D721Med (cell line): ENCODE measurements around the gene NOL3.

Experiments used
- DNase-seq: peaks from one replicate; pipeline ENCODE4 v3.0.0; 2011; ENCODE audit warnings: low spot score; ENCODE audit not compliant: insufficient read length
- FAIRE-seq: peaks from 2 replicates; lab custom pipeline; 2011; peaks lifted over from hg19 to GRCh38; lab: Jason Lieb, UNC
- TF ChIP-seq, protein P1 (sequence below): IDR thresholded peaks from 2 replicates; pipeline ENCODE4 v1.5.1; 2012; ENCODE audit warnings: mild to moderate bottlenecking, control low read depth; ENCODE audit not compliant: insufficient read depth; ENCODE audit errors: missing control alignments

NOL3 gene

DNA sequence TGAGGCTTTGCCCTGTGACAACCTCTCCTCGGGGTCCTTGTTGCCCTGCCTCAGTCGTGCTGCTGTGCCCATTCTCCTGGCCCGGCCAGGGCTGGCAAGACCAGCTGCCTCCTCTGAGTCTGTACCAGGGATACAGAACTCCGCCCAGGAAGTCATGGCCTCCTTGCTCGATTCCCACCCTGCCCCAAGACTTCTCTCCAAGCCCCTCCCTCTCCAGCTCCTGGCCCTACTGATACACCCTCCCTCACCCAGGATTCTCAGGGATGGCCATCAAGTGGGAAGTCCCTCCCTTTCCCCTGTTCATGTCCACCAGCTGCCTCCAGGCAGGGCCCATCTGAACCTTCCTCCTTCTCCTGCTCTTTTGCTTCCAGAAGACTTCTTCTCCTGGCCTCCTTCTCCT lies 45.4 kb downstream of the NOL3 start:
- DNase-seq (no peak), FAIRE-seq (no peak)
- TF ChIP-seq, protein P1, sequence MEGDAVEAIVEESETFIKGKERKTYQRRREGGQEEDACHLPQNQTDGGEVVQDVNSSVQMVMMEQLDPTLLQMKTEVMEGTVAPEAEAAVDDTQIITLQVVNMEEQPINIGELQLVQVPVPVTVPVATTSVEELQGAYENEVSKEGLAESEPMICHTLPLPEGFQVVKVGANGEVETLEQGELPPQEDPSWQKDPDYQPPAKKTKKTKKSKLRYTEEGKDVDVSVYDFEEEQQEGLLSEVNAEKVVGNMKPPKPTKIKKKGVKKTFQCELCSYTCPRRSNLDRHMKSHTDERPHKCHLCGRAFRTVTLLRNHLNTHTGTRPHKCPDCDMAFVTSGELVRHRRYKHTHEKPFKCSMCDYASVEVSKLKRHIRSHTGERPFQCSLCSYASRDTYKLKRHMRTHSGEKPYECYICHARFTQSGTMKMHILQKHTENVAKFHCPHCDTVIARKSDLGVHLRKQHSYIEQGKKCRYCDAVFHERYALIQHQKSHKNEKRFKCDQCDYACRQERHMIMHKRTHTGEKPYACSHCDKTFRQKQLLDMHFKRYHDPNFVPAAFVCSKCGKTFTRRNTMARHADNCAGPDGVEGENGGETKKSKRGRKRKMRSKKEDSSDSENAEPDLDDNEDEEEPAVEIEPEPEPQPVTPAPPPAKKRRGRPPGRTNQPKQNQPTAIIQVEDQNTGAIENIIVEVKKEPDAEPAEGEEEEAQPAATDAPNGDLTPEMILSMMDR = no peak

DNA sequence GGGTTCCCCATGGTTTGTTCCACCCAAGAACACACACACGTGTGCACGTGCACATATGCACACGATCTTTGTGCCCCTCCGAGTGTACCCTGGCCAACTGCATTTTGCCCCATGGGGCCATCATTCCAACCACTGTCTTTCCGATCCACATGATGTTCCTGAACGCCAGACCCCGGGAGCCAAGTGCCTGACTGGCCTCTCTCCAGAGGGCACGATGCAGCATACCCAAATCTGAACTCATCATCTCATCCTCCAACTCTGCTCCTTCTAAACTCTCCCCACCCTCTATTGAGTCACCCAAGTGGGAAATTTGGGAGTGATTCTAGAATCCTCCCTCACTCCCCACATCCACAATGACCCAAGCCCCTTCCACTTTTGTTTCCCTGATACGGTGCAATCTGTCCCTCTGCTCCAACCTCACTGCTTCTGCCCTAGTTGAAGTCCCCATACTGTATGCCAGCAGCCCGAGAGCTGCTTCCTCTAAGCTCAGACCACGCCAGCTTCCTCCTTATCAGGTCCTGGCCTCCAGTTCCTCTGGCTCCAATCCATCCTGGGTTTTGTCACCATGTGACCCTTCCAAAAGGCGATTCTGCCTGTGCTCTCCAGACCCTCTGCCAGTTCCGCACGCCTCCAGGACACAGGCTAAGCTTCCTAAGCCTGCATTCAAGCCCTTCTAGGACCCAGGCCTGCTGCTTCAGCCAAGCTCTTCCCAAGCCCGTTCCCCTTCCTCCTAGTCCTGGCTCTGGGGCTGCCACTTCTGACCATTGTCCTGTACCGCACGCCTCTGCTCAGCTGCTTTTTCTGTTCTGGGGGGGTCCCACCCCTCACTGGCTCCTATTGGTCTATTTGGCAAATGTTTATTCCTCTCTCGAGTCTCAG lies 46.5 kb downstream of the NOL3 start:
- TF ChIP-seq, protein P1 = no peak
- DNase-seq (no peak), FAIRE-seq (no peak)

DNA sequence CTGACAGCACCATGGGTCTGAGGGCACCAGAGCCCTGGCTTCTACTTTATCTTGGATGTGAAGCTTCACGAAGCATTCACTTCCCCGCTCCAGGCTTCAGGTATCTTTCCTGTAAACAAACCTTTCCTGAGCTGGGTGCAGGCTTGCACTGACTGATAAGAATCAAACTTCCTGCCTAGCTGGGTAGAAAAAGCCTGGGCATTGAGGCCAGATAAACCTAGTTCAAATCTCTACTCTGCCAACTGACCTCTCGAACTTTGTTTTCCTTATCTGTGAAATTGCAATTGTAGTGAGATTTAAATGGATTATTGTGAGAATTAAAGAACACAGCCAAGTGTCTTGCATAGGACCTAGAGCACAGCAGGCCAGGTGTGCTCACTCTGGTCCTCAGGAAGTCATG lies 53.7 kb downstream of the NOL3 start:
- DNase-seq = no peak
- TF ChIP-seq, protein P1 = no peak
- no peak for FAIRE-seq
